ENCODE data around the gene KMT5B. TPM values are rescaled to one million over a fixed set of nuclear protein-coding genes. Genes with fewer than 3 reads are reported as not detected.
A peak's percentile ranks its signal among the peaks of the same experiment; 100 is the strongest.

KMT5B gene
- polyA plus RNA-seq, 2 of the 4 experiments (the other 2 are of a cell fraction), result 15.2 to 27.1 TPM

DNA sequence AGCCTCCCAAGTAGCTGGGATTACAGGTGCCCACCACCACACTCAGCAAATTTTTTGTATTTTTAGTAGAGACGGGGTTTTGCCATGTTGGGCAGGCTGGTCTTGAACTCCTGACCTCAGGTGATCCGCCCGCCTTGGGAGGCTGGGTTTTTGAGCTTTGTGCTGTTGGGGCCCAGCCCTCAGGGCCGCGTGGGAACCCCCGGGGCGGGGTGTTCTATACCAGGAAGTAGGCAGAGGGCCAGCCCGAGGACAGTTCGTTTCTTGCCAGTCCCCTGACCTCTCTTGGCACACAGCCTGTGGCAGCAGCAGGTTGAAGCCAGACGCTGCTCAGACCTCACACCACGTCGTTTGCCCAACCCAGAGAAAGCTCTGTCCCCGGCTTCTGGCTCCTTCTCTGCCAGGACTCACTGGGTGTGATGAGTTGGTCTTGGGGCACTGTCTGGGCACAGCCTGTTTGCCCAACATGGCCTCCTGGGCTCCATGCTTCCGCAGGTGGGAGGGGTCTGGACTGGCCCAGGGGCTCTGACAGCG, 67.0 kb downstream of the KMT5B start:
- peak; percentile 49 to 94 for DNase-seq (ENCODE audit: low read depth in 1 of 2, low spot score in 1 of 2)
- Histone ChIP-seq H3K4me1 (peaks cover 33% of the 10 kb centered on the region), H3K4me2 (peak overlapping the region; percentile 78), H3K4me3 (no peak overlapping the region; the same call in 2 of the 3 replicates), H3K27ac (peak overlapping the region; percentile 87 to 88), H3K9me3 (no peaks in the 10 kb centered on the region)
- ChIA-PET POLR2A (interaction anchor here (0.8 to 2.6 kb wide), 4 partner anchors 8 to 26 kb away, joined by 3 to 8 read pairs (median 4); partner anchors contain the start of gene CHKA), CTCF (interaction anchor here (1.0 to 2.5 kb wide), 5 partner anchors 12 to 62 kb away, joined by 3 to 5 read pairs (median 5); no protein-coding TSS in a partner anchor)
- no peak for FAIRE-seq
- no peak; a peak in 1 of 5 replicates for TF ChIP-seq JUN (IDR thresholded peaks at IDR 0.05)
- no peak for TF ChIP-seq ZNF302 (CRISPR knock-in tag; IDR thresholded peaks at IDR 0.05)
- TF ChIP-seq, protein P1, sequence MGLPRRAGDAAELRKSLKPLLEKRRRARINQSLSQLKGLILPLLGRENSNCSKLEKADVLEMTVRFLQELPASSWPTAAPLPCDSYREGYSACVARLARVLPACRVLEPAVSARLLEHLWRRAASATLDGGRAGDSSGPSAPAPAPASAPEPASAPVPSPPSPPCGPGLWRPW (IDR thresholded peaks at IDR 0.05), result no peak
- TF ChIP-seq, protein P2, sequence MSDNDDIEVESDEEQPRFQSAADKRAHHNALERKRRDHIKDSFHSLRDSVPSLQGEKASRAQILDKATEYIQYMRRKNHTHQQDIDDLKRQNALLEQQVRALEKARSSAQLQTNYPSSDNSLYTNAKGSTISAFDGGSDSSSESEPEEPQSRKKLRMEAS (IDR thresholded peaks at IDR 0.05), result peak; percentile 64
- peak; percentile 58 to 70 for ATAC-seq
- 8% methylated on average over 6 of the region's 15 CpGs for WGBS (ENCODE audit: missing lambda C conversion rate)

DNA sequence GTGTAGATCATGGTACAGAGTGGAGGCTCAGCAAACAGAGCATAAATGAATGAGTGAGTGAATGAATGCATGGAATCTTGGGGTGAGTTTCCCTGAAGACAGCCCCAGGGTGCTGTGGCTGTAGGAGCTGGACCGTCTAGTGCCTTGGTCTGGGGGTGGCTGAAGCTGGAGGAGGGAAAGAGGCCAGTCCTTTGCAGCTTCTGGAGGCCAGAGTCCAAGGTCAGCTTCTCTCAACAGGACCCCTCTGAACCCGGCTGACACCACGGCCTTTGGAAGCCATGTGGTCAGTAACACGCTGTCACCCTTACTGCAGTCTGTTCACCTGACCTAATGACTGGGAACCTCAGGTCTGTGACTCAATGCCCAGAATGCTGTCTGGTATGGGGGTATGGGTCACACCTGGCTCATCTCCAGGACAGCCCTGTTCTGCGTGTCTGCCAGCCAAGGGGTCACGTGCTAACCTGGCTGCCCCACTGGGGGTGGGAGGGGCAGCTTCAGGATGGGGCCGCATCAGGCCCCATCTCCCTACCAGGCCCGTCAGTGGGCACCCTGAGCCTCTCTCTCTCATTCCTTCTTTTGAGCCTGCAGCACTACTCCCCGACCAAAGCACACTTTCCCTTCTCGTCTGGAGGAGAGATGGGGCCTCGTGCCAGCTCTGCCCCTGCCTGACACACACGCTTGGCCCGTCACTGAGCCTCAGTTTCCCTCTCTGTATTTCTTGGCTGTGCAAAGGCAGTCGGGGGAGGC, 67.8 kb downstream of the KMT5B start:
- POLR2A ChIA-PET, result interaction anchor here (2.0 to 2.6 kb wide), 2 partner anchors 7 to 19 kb away, joined by 5 to 8 read pairs; no protein-coding TSS in a partner anchor
- TF ChIP-seq, protein P3, sequence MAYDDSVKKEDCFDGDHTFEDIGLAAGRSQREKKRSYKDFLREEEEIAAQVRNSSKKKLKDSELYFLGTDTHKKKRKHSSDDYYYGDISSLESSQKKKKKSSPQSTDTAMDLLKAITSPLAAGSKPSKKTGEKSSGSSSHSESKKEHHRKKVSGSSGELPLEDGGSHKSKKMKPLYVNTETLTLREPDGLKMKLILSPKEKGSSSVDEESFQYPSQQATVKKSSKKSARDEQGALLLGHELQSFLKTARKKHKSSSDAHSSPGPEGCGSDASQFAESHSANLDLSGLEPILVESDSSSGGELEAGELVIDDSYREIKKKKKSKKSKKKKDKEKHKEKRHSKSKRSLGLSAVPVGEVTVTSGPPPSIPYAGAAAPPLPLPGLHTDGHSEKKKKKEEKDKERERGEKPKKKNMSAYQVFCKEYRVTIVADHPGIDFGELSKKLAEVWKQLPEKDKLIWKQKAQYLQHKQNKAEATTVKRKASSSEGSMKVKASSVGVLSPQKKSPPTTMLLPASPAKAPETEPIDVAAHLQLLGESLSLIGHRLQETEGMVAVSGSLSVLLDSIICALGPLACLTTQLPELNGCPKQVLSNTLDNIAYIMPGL (CRISPR knock-in tag; IDR thresholded peaks at IDR 0.05; ENCODE audit: borderline replicate concordance), result no peak
- TF ChIP-seq, protein P1 (IDR thresholded peaks at IDR 0.05), result no peak
- TF ChIP-seq FOSL2 (IDR thresholded peaks at IDR 0.05), result no peak
- TF ChIP-seq FOSL2 (CRISPR knock-in tag; IDR thresholded peaks at IDR 0.05), result peak; percentile 43
- TF ChIP-seq, protein P4, sequence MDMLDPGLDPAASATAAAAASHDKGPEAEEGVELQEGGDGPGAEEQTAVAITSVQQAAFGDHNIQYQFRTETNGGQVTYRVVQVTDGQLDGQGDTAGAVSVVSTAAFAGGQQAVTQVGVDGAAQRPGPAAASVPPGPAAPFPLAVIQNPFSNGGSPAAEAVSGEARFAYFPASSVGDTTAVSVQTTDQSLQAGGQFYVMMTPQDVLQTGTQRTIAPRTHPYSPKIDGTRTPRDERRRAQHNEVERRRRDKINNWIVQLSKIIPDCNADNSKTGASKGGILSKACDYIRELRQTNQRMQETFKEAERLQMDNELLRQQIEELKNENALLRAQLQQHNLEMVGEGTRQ (IDR thresholded peaks at IDR 0.05), result peak; percentile 57
- WGBS (ENCODE audit: missing lambda C conversion rate), result 73% methylated on average over 14 of the region's 14 CpGs
- CTCF ChIA-PET, result interaction anchor here (1.9 to 2.5 kb wide), 3 partner anchors 13 to 63 kb away, joined by 5 read pairs; no protein-coding TSS in a partner anchor
- peak overlapping the region; percentile 87 to 88 for H3K27ac ChIP-seq
- peak overlapping the region; percentile 78 for H3K4me2 ChIP-seq
- no peak overlapping the region for H3K4me3 ChIP-seq
- peaks cover 33% of the 10 kb centered on the region for H3K4me1 ChIP-seq
- ATAC-seq (0 out of 6 replicates have a peak, but pooled peaks of 1 of the 2 experiments have one; percentile 11), DNase-seq (ENCODE audit: low read depth in 1 of 2, low spot score in 1 of 2) (peak; percentile 29 to 53), FAIRE-seq (no peak)
- no peaks in the 10 kb centered on the region for H3K9me3 ChIP-seq

DNA sequence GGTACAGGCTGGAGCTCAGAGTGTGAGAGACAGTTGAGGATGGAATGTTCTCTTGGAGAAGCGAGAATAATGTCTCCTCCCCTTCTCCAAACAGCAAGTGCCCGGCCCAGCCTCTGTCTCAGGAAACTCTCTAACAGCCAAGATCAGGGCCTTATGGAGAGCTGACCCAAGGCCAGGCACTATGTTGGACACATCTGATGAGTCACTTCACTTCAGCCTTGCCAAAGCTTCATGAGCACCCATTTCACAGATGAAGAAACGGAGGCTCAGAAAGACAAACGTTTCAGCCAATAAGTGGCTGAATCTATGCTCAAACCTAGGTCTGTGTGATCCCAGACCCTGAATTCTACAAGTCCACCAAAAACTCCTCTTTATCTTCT, 69.8 kb downstream of the KMT5B start:
- FAIRE-seq (no peak), DNase-seq (ENCODE audit: low read depth in 1 of 2, low spot score in 1 of 2) (no peak), ATAC-seq (no peak)
- Histone ChIP-seq H3K4me3 (no peak overlapping the region), H3K27ac (peak overlapping the region; percentile 4 to 19; a peak in 2 of 6 replicates), H3K9me3 (no peaks in the 10 kb centered on the region), H3K4me2 (no peak overlapping the region), H3K4me1 (peaks cover 37% of the 10 kb centered on the region)
- ChIA-PET CTCF (interaction anchor here (0.9 to 1.7 kb wide), 3 partner anchors 9 to 155 kb away, joined by 3 to 4 read pairs (median 3); no protein-coding TSS in a partner anchor), POLR2A (no interaction called here)
- no peak for TF ChIP-seq FOSL2 (IDR thresholded peaks at IDR 0.05)
- peak; percentile 16; the same call in 1 of the 2 replicates for TF ChIP-seq FOSL2 (CRISPR knock-in tag; IDR thresholded peaks at IDR 0.05)
- TF ChIP-seq SREBF2 (IDR thresholded peaks at IDR 0.05), result no peak
- no peak for TF ChIP-seq RFX5 (IDR thresholded peaks at IDR 0.05)
- WGBS (ENCODE audit: missing lambda C conversion rate), result 79% methylated on average over 4 of the region's 4 CpGs
